ENCODE results near the gene TFAP2D.

TFAP2D gene

DNA sequence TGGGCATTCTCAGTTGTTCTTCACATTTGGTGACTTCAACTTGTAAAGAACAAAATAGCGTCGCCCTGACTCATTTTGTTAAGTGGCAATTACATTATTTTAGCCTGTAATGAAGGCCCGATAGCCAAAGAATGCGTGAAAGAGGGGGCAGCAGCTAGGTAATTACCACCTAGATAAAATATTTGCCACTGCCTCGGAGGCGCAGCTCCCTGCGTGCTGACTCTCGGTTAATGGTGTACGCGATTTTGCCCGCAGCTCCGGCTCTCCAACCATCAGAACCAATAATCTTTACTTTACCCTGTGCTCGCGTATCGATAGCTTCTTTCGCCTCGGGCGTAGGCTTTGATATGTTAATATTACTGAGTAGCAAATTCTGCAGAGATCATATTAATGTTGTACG lies 8.7 kb downstream of the TFAP2D start:
- no peak for DNase-seq

DNA sequence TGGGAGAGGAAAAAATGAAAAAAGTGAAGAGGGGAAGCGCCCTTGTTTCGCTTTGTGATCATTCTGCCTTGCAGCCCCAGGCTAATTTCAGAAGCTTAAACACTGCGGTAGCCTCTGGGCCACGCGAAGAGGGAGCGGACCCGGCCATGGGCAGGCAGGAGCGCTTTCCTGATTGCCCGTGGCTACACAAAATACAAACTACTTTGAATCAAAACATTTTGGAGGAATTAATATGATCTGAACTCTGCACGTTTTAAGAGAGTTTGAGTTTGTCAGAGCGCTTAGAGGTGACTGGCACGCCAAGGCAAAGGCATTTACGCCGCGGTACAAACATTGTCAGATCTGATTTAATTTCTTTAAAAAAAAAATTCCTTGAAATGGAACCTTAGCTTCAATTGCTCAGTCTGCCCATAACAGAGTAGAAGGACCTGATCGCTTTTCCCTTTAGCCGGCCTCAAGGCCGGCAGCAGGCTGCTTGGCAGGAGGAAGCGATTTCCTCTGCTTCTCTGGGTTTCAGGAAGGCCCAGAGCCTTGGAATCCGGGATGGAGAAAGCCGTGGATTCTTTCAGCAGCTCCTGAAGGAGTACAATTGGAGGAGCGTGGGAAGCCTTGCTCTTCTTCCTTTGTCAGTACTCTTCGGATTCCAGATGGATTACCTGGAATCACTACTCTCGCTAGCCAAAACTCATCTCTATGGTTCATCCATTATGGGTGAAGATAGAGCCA lies 9.7 kb downstream of the TFAP2D start:
- no peak for DNase-seq

GRCh38 chr6:50724381-50725124 lies 11.2 kb downstream of the TFAP2D start:
- no peak for DNase-seq

- no peak for DNase-seq
These were observed 21.2 kb downstream of the TFAP2D start for GRCh38 chr6:50734488-50734887.

GRCh38 chr6:50742161-50742560 lies 28.8 kb downstream of the TFAP2D start:
- no peak for DNase-seq

DNA sequence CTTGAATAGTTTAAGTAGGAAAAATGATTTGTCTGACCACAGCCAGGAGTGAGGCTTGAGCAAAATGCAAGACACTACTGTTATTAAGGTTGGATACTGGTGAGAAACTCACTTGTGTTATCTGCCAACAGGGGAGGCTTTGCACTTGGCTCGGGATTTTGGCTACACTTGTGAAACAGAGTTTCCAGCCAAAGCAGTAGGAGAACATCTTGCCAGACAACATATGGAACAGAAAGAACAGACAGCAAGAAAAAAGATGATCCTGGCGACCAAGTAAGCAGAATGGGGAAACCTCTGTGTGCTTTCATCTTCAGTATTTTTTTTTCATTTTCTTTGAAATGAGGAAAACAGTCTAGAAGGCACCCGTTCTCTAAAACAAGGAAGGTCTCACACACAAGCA lies 31.6 kb downstream of the TFAP2D start:
- no peak for DNase-seq

- no peak for DNase-seq
These were observed 49.5 kb downstream of the TFAP2D start for GRCh38 chr6:50762798-50763197.

DNA sequence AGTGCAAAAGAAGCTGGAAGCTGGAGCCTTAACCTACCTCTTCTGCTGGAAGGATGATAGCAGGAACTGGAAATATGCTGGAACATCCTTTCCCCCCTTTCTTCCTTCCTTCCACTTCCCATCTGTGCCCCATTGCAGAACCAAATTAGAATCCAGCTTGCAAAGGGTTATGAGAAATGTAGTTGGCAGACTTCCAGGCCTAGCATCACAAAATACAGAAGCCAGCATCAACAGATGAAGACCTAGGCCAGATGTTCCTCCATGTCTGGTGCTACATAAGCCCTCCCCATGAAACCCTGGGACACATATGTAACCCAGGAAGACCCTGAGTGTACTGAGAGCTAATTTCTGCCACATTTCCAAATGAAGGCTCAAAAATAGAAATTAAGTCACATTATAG lies 65.4 kb downstream of the TFAP2D start:
- DNase-seq = no peak

GRCh38 chr6:50780382-50780781 lies 67.1 kb downstream of the TFAP2D start:
- no peak for DNase-seq

GRCh38 chr6:50785921-50786320 lies 72.6 kb downstream of the TFAP2D start:
- no peak for DNase-seq

DNA sequence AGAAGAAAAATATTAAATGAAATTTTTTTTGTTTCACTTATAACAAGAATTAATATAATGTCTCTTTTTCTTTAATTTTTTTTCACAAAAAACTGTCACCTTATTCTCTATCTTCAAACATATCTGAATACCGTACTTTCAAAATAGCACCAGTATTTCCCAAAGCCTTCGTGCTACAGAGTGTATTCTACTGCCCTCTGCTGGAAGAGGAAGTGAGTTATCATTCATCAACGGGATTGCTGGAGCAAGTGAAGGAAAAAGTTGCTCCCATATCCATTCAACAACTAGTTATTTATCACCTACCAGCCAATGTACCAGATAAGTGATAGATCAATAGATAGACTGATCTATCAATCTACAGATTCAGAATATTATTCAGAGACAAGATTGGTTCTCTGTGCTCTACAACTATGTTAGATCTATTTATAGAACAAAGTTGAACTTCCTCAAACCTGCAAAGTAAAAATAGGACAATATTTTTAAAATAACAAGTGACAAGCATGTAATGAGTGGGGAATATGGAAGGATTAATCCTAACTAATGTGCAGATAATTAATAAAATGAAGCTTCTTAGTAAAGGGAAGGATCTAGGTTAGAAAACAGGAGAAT lies 78.7 kb downstream of the TFAP2D start:
- DNase-seq = peak; percentile 37

DNA sequence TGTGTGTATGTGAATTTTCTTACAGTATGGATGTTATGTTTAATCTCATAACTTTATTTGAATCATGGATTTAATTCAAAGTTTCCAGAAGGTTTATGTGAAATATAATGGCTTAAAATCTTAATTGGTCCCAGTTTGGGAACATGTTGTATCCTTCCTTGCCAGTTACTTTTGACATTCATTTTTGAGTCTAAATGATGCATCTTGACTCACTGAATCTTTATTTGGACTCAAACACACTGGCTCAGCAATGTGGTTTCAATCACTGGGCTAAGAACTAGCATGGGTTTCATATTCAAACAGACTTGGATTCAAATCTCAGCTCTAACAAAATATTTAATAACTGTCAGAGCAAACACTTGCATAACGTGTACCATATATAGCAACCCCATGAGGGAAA lies 79.4 kb downstream of the TFAP2D start:
- DNase-seq = no peak

DNA sequence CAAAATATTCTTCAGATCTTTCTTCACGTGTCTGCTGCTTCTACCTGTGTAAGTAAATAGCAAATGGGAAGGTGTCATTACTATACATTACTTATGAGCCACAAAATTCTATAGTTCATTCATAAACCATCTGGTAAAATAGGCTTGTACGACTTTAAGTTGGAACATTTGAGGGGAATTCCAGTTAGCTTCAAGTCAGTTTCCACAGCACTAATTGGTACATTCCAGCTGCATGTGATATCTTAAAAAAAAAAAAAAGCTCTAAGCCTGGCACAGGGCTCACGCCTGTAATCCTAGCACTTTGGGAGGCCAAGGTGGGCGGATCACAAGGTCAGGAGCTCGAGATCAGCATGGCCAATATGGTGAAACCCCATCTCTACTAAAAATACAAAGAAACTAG lies 82.2 kb downstream of the TFAP2D start:
- DNase-seq = no peak

DNA sequence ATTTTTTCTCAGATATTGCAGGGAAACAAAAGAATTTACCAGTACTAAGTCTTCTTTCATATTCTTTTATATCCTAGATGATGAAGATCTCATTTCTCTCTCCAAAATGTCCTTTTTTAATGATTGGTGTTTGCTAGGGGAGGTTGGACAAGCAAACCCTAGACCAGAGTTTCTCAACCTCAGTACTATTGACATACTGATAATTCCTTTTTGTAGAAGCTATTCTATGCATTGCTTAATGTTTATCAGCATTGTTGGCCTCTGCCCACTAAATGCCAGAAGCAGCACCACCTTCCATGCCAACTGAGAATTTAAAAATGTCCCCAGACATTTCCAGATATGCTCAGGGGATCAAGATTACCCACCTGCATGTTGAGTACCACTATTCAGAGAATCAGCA lies 91.0 kb downstream of the TFAP2D start:
- no peak for DNase-seq

GRCh38 chr6:50807035-50807434 lies 93.7 kb downstream of the TFAP2D start:
- DNase-seq = no peak

DNA sequence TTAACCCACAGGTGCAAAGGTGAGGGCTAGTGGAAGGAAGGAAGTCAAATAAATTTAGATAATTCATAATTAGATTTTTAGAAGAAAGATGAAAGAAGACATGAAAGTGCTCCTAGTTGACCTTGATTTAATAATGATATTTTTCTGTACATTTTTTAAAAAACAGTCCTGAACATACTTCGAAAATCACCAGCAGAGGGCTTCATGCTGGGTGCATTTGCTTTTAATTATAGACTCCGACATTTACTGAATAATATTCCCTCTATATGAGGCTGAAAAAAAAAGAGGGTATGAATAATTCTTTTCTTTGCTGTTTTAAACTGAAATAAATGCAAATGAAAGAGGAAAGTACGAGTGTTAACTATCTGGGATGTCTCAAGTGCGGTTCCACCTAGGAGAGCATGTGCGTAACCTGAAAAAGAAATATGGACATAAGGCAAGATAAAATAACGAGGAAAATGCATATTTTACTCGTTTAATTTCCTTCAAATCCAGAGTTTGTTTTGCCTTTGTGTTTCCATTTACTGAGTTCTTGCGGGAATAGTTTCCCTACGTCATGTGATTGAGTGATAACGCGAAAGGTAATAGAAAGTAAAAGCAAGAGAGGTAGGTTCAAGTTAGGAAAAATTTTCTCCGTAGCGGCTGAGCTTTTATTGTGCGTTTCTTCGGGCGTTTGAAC lies 102.2 kb downstream of the TFAP2D start:
- no peak for DNase-seq

GRCh38 chr6:50816115-50816675 lies 102.9 kb downstream of the TFAP2D start:
- DNase-seq = peak; percentile 2

GRCh38 chr6:50816947-50817645 lies 103.8 kb downstream of the TFAP2D start:
- no peak for DNase-seq

DNA sequence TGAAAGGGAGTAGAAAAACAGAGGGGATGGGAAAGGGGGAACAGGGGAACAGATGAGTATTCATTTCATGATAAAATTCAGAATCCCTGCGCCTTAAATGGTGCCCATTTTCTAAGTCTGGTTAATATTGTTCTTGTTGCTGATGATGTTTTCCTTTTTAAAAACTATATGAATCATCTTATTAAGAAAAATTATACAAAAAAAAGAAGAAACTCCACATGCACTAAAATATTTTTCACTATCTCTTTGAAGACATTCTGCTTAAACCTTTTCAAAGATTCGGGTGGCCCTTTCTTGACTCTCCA lies 104.3 kb downstream of the TFAP2D start:
- no peak for DNase-seq

DNA sequence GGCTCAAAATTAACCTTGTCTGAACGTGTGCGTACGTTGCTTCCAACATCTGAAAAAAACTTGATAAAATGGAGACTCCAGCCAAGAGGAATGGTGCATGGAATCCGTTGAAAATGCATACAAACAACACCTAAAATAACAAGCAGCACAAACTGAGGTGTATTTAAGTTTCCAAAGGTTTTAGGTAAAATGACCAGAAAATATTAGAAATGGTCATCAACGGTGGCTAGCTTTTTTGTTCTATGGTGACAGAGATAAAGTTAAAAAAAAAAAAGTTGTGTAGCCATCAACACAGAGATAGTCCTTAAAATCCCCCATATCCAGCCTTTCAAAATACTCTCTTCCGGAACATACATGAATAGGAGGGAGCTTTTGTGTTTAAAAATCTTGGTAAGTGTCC lies 104.7 kb downstream of the TFAP2D start:
- DNase-seq = no peak

GRCh38 chr6:50818673-50819072 lies 105.3 kb downstream of the TFAP2D start, which contains the start of gene TFAP2B:
Gene TFAP2B, plus strand, starts transcription at chr6:50818871. Its CDS starts 21 bp downstream, at chr6:50818892.
- DNase-seq = no peak

GRCh38 chr6:50819466-50819903 lies 106.2 kb downstream of the TFAP2D start:
- DNase-seq = no peak

Data from NCI-H1694 (cell line).